SK-N-SH (cell line): Measurements from ENCODE around the gene FBXL12. TPM values are rescaled to one million over a fixed set of nuclear protein-coding genes. Genes with fewer than 3 reads are reported as not detected.

Source experiments
- CTCF ChIA-PET: fragments of 300-600, 350-600 bp; formaldehyde crosslinking; extraction: SDS; loops from one replicate; lab custom pipeline; 2021; lab: Yijun Ruan, JAX
- POLR2A ChIA-PET: fragments of 350-600 bp; sonication (Branson Sonifier 250); formaldehyde crosslinking; extraction: SDS; loops from one replicate; lab custom pipeline; 2020; ENCODE audit warnings: antibody characterized with exemption, inconsistent platforms; lab: Yijun Ruan, JAX
- DNase-seq: peaks from one replicate; pipeline ENCODE4 v3.0.0; 2012
- H2AFZ ChIP-seq: fragments of 200-600 bp; sonication (generic); 2 replicates; pipeline ENCODE4 v1.8.1; 2016; ENCODE audit warnings: antibody characterized with exemption, mild to moderate bottlenecking, low read depth
- H3F3A ChIP-seq: fragments of 200-600 bp; sonication (generic); replicated peaks from 2 replicates; pipeline ENCODE3; 2016; ENCODE audit warnings: antibody characterized with exemption, mild to moderate bottlenecking; ENCODE audit not compliant: insufficient read depth
- H3K27ac ChIP-seq, 2 experiments: fragments of 200-500 bp in 1 of 2; fragments of 200-600 bp in 1 of 2; sonication (Bioruptor generic) in 1 of 2; sonication (generic), shearing (Covaris generic) in 1 of 2; 2 replicates each; pipeline versions ENCODE4 v1.5.1 to v1.6.1; 2014 to 2016; ENCODE audit warnings: low read depth in 2 of 2, inconsistent platforms in 1 of 2, low read length in 1 of 2, mild to moderate bottlenecking in 1 of 2, mixed read lengths in 1 of 2
- H3K27me3 ChIP-seq: fragments of 200-600 bp; sonication (generic), shearing (Covaris generic); 2 replicates; pipeline ENCODE4 v1.6.1; 2016; ENCODE audit warnings: mixed run types; ENCODE audit not compliant: insufficient read depth
- H3K36me3 ChIP-seq, 2 experiments: fragments of 200-500 bp in 1 of 2; fragments of 200-600 bp in 1 of 2; sonication (Bioruptor generic) in 1 of 2; sonication (generic) in 1 of 2; replicated peaks in 1 of 2; 2 replicates each; pipeline versions ENCODE3 to v1.5.1; 2014 to 2016; ENCODE audit warnings: low read length in 1 of 2, mild to moderate bottlenecking in 1 of 2; ENCODE audit not compliant: insufficient read depth in 2 of 2, control insufficient read depth in 1 of 2
- H3K4me1 ChIP-seq, 2 experiments: fragments of 200-500 bp in 1 of 2; fragments of 200-600 bp in 1 of 2; sonication (Bioruptor generic) in 1 of 2; sonication (generic), shearing (Covaris generic) in 1 of 2; 2 replicates each; pipeline versions ENCODE4 v1.5.1 to v1.6.1; 2014 to 2016; ENCODE audit warnings: low read depth in 1 of 2, low read length in 1 of 2, mixed run types in 1 of 2; ENCODE audit not compliant: insufficient read depth in 2 of 2, control insufficient read depth in 1 of 2
- H3K4me2 ChIP-seq: fragments of 200-600 bp; sonication (generic), shearing (Covaris generic); 2 replicates; pipeline ENCODE4 v1.6.1; 2017; ENCODE audit warnings: mixed run types
- H3K4me3 ChIP-seq, 2 experiments: fragments of 200-500 bp in 1 of 2; fragments of 200-600 bp in 1 of 2; sonication (Bioruptor generic) in 1 of 2; sonication (generic), shearing (Covaris generic) in 1 of 2; 2 replicates each; pipeline versions ENCODE4 v1.5.1 to v1.8.1; 2014 to 2016; ENCODE audit warnings: low read depth in 2 of 2, inconsistent platforms in 1 of 2, low read length in 1 of 2, mild to moderate bottlenecking in 1 of 2, mixed read lengths in 1 of 2, moderate library complexity in 1 of 2
- H3K79me2 ChIP-seq: fragments of 200-600 bp; sonication (generic); 2 replicates; pipeline ENCODE4 v1.8.1; 2017; ENCODE audit warnings: mild to moderate bottlenecking; ENCODE audit not compliant: insufficient read depth
- H3K9ac ChIP-seq: fragments of 200-600 bp; sonication (generic); 2 replicates; pipeline ENCODE4 v1.6.1; 2017; ENCODE audit warnings: mixed run types
- H3K9me2 ChIP-seq: fragments of 200-600 bp; sonication (generic); 2 replicates; pipeline ENCODE4 v1.6.1; 2017; ENCODE audit warnings: mixed run types
- H3K9me3 ChIP-seq: fragments of 200-600 bp; sonication (generic); 2 replicates; pipeline ENCODE4 v1.6.1; 2017; ENCODE audit warnings: mixed run types, mild to moderate bottlenecking, moderate library complexity
- H4K20me1 ChIP-seq: fragments of 200-600 bp; sonication (generic); 2 replicates; pipeline ENCODE4 v1.6.1; 2017; ENCODE audit warnings: mild to moderate bottlenecking, mixed run types; ENCODE audit not compliant: insufficient read depth
- CTCF ChIP-seq: fragments of 200-600 bp; sonication (generic); IDR thresholded peaks from 2 replicates; pipeline ENCODE4 v1.6.1; 2017; ENCODE audit warnings: antibody characterized with exemption, mild to moderate bottlenecking, moderate library complexity
- ELF1 ChIP-seq: IDR thresholded peaks from 2 replicates; pipeline ENCODE4 v1.4.0; 2012
- EP300 ChIP-seq, 2 experiments: IDR thresholded peaks; 2 replicates each; pipeline versions ENCODE4 v1.4.0 to v1.6.1; 2012; ENCODE audit warnings: borderline replicate concordance in 1 of 2, low read depth in 1 of 2, low read length in 1 of 2
- FOXJ3 ChIP-seq: sonication (generic); formaldehyde crosslinking; IDR thresholded peaks from 2 replicates; pipeline ENCODE4 v1.5.1; 2020; ENCODE audit warnings: mild to moderate bottlenecking, missing genetic modification reagents
- GABPA ChIP-seq: IDR thresholded peaks from 2 replicates; pipeline ENCODE4 v1.4.0; 2012; ENCODE audit warnings: low read depth, mild to moderate bottlenecking
- GATA2 ChIP-seq: sonication (generic); formaldehyde crosslinking; IDR thresholded peaks from 2 replicates; pipeline ENCODE4 v1.5.0; 2020; ENCODE audit warnings: mild to moderate bottlenecking, missing genetic modification reagents
- MAX ChIP-seq: IDR thresholded peaks from 2 replicates; pipeline ENCODE4 v1.4.0; 2012; ENCODE audit warnings: low read depth
- NFIC ChIP-seq: IDR thresholded peaks from 2 replicates; pipeline ENCODE4 v1.4.0; 2012; ENCODE audit warnings: borderline replicate concordance
- NRF1 ChIP-seq: IDR thresholded peaks from 2 replicates; pipeline ENCODE4 v1.6.1; 2012; ENCODE audit warnings: low read depth, mild to moderate bottlenecking, low read length
- RAD21 ChIP-seq: IDR thresholded peaks from 2 replicates; pipeline ENCODE4 v1.6.1; 2012; ENCODE audit warnings: mild to moderate bottlenecking, low read length
- REST ChIP-seq: IDR thresholded peaks from 2 replicates; pipeline ENCODE4 v1.6.1; 2012; ENCODE audit warnings: mild to moderate bottlenecking, low read depth, low read length, moderate library complexity
- RFX5 ChIP-seq: IDR thresholded peaks from 2 replicates; pipeline ENCODE4 v1.6.1; 2012; ENCODE audit warnings: mild to moderate bottlenecking, improper control_type of control experiment, low read length
- RXRA ChIP-seq: IDR thresholded peaks from 2 replicates; pipeline ENCODE4 v1.4.0; 2012; ENCODE audit warnings: low read depth, mild to moderate bottlenecking, borderline replicate concordance
- SMC3 ChIP-seq: IDR thresholded peaks from 2 replicates; pipeline ENCODE4 v1.6.1; 2012; ENCODE audit warnings: low read depth, low read length, improper control_type of control experiment
- TAF1 ChIP-seq: IDR thresholded peaks from 2 replicates; pipeline ENCODE4 v1.6.1; 2012; ENCODE audit warnings: low read depth, mild to moderate bottlenecking, low read length, moderate library complexity, borderline replicate concordance
- TEAD4 ChIP-seq: IDR thresholded peaks from 2 replicates; pipeline ENCODE4 v1.4.0; 2012; ENCODE audit warnings: mild to moderate bottlenecking, borderline replicate concordance; ENCODE audit not compliant: insufficient read depth
- USF1 ChIP-seq: IDR thresholded peaks from 2 replicates; pipeline ENCODE4 v1.4.0; 2012; ENCODE audit warnings: low read depth, borderline replicate concordance
- USF2 ChIP-seq: fragments of 150-350 bp; IDR thresholded peaks from 2 replicates; pipeline ENCODE4 v1.6.1; 2017; ENCODE audit warnings: antibody characterized with exemption, low read length, low read depth, borderline replicate concordance
- YY1 ChIP-seq: IDR thresholded peaks from 2 replicates; pipeline ENCODE4 v1.4.0; 2012; ENCODE audit warnings: low read depth, mild to moderate bottlenecking
- ZBTB33 ChIP-seq: IDR thresholded peaks from 2 replicates; pipeline ENCODE4 v1.4.0; 2012; ENCODE audit warnings: low read depth, borderline replicate concordance
- WGBS: methylation state at CpG from one replicate; pipeline ENCODE4 v1.1.6; 2017; ENCODE audit warnings: low lambda C conversion rate; 5-methylcytosine and 5-hydroxymethylcytosine counted together
- polyA plus RNA-seq, 3 experiments: library from polyadenylated mRNA; depleted of rRNA; stranded (reverse); fragments of >200 nt; gene quantifications; 2 replicates each; pipeline ENCODE4 v1.2.3, GENCODE V29; 2012

The FBXL12 gene
- polyA plus RNA-seq, 1 of the 3 experiments (the other 2 are of a cell fraction) = 27.1 TPM

- H3K9me3 ChIP-seq = no peaks in the 10 kb centered on the region
- CTCF ChIA-PET = interaction anchor here (0.8 to 1.4 kb wide), 3 partner anchors 11 to 81 kb away, joined by 3 to 5 read pairs (median 3); no protein-coding TSS in a partner anchor
- peak; percentile 98 for DNase-seq
- no peak within 1 kb of the TSS for H2AFZ ChIP-seq
- H3K9me2 ChIP-seq = no peaks in the 10 kb centered on the region
- peak within 1 kb of the TSS; percentile 34 to 61; a peak in 3 of 4 replicates for H3K27ac ChIP-seq
- H3K4me2 ChIP-seq = peak within 1 kb of the TSS; percentile 98
- POLR2A ChIA-PET = interaction anchor here (0.6 kb wide), 1 partner anchor 18 kb away, joined by 3 read pairs; no protein-coding TSS in a partner anchor
- peaks cover 21% of the 10 kb centered on the region for H3F3A ChIP-seq
- peaks cover 65% of the 10 kb centered on the region for H3K79me2 ChIP-seq
- H3K36me3 ChIP-seq = peaks cover 10 to 36% of the 10 kb centered on the region in 2 experiments
- H3K27me3 ChIP-seq = no peaks in the 10 kb centered on the region
- peak within 1 kb of the TSS; percentile 79 for H3K9ac ChIP-seq
- peaks cover 8% of the 10 kb centered on the region; the same call in 1 of the 2 replicates for H4K20me1 ChIP-seq
- peaks cover 0 to 17% of the 10 kb centered on the region in 2 experiments; a peak in 1 of 4 replicates for H3K4me1 ChIP-seq
- peak within 1 kb of the TSS; percentile 73 to 80 for H3K4me3 ChIP-seq
- under 1% methylated on average over 15 of the region's 73 CpGs for WGBS
- TF ChIP-seq NRF1 (peak; percentile 31; the same call in 1 of the 2 replicates), SMC3 (no peak), USF2 (no peak), CTCF (peak; percentile 44), YY1 (peak; percentile 90), MAX (no peak; the same call in 1 of the 2 replicates), ELF1 (peak; percentile 6; the same call in 1 of the 2 replicates), ZBTB33 (no peak), GATA2 (CRISPR knock-in tag) (no peak), NFIC (no peak), EP300 (IDR thresholded peaks at IDR 0.05; ENCODE audit: borderline replicate concordance in 1 of 2, low read depth in 1 of 2, low read length in 1 of 2) (no peak), RXRA (no peak), GABPA (peak; percentile 49), TAF1 (peak; percentile 86), REST (no peak), RFX5 (peak; percentile 78), USF1 (no peak), FOXJ3 (no peak), TEAD4 (no peak), RAD21 (no peak)
Observed at GRCh38 chr19:9834726-9835506, 16.0 kb upstream of the FBXL12 start, which contains the start of gene PIN1. TSS of gene PIN1 (plus strand) at chr19:9835318. CDS start at chr19:9835345, 27 bp downstream.
